Measurements from ENCODE around the gene HIGD2B.

- TF ChIP-seq GATA2 (IDR thresholded peaks at IDR 0.05; ENCODE audit: low read depth, low read length) (no peak), GATA3 (IDR thresholded peaks at IDR 0.05; ENCODE audit: low read depth, low read length) (no peak)
Measured at GRCh38 chr15:72690938-72691337, 5.0 kb upstream of the HIGD2B start.

Measured in SH-SY5Y (cell line).